ENCODE data around the gene DNAJC15. TPM values are rescaled to one million over a fixed set of nuclear protein-coding genes. Genes with fewer than 3 reads are reported as not detected.

The DNAJC15 gene
- total RNA-seq, 2 experiments from 2014 or later, result 2.2 TPM; not detected in 1

- TF ChIP-seq EZH2phosphoT487 (IDR thresholded peaks at IDR 0.05; ENCODE audit: borderline replicate concordance, low read depth, low read length) (no peak), CTCF (conservative IDR thresholded peaks at IDR 0.05; ENCODE audit: low read length) (no peak)
- H3K4me2 ChIP-seq (ENCODE audit: low read length), result peak overlapping the region; percentile 64; the same call in 1 of the 2 replicates
- CTCF ChIA-PET (ENCODE audit: unreplicated experiment), result no interaction called here
Measured at GRCh38 chr13:43046259-43046658, 22.9 kb downstream of the DNAJC15 start.

GRCh38 chr13:43054803-43055802 lies 31.7 kb downstream of the DNAJC15 start:
- no peaks in the 10 kb centered on the region for H3K36me3 ChIP-seq (ENCODE audit: insufficient read depth, low read length)
- peak; percentile 49 for DNase-seq (ENCODE audit: low spot score)
- ChIA-PET POLR2A (interaction anchor here (0.6 to 1.2 kb wide), 5 partner anchors 19 to 814 kb away, joined by 3 read pairs; no protein-coding TSS in a partner anchor), CTCF (ENCODE audit: unreplicated experiment) (no interaction called here)
- H3K4me1 ChIP-seq (ENCODE audit: insufficient read depth, low read length, poor library complexity, severe bottlenecking), result peaks cover 30% of the 10 kb centered on the region
- H4K20me1 ChIP-seq (ENCODE audit: insufficient read depth, low read length), result no peaks in the 10 kb centered on the region
- H3K4me3 ChIP-seq (ENCODE audit: low read depth, low read length, poor library complexity, severe bottlenecking), result peak overlapping the region; percentile 70
- BruUV-seq (replicated peaks), result no TSS peak
- intact Hi-C loops (cut with micrococcal nuclease; ENCODE audit: unreplicated experiment), result no loop called here
- H3K27ac ChIP-seq (ENCODE audit: low read depth, low read length, poor library complexity, severe bottlenecking), result peak overlapping the region; percentile 63
- H3K4me2 ChIP-seq (ENCODE audit: low read length), result peak overlapping the region; percentile 91
- peak overlapping the region; percentile 99 for H2AFZ ChIP-seq (ENCODE audit: low read length)
- TF ChIP-seq CTCF (conservative IDR thresholded peaks at IDR 0.05; ENCODE audit: low read length) (no peak), EZH2phosphoT487 (IDR thresholded peaks at IDR 0.05; ENCODE audit: borderline replicate concordance, low read depth, low read length) (no peak)
- H3K9me2 ChIP-seq (ENCODE audit: insufficient read depth, low read length), result no peaks in the 10 kb centered on the region
- H3K9me3 ChIP-seq (ENCODE audit: low read length), result 0 out of 2 replicates have a peak, but pooled peaks cover 10% of the 10 kb centered on the region
- no peaks in the 10 kb centered on the region for H3K79me2 ChIP-seq (ENCODE audit: insufficient read depth, low read depth, low read length)

More at GRCh38 chr13:43046259-43046658, 22.9 kb downstream of the DNAJC15 start:
- H3K4me1 ChIP-seq (ENCODE audit: insufficient read depth, low read length, poor library complexity, severe bottlenecking), result peaks cover 51% of the 10 kb centered on the region
- H3K9me3 ChIP-seq (ENCODE audit: low read length), result peaks cover 8% of the 10 kb centered on the region; the same call in 1 of the 2 replicates
- no TSS peak for BruUV-seq (replicated peaks)
- no peaks in the 10 kb centered on the region for H3K36me3 ChIP-seq (ENCODE audit: insufficient read depth, low read length)
- H3K9me2 ChIP-seq (ENCODE audit: insufficient read depth, low read length), result no peaks in the 10 kb centered on the region
- intact Hi-C loops (cut with micrococcal nuclease; ENCODE audit: unreplicated experiment), result no loop called here
- H4K20me1 ChIP-seq (ENCODE audit: insufficient read depth, low read length), result no peaks in the 10 kb centered on the region
- H3K4me3 ChIP-seq (ENCODE audit: low read depth, low read length, poor library complexity, severe bottlenecking), result no peak overlapping the region
- no peak overlapping the region for H3K27ac ChIP-seq (ENCODE audit: low read depth, low read length, poor library complexity, severe bottlenecking)
- no peak for DNase-seq (ENCODE audit: low spot score)
- peak overlapping the region; percentile 81; the same call in 1 of the 2 replicates for H2AFZ ChIP-seq (ENCODE audit: low read length)
- no peaks in the 10 kb centered on the region for H3K79me2 ChIP-seq (ENCODE audit: insufficient read depth, low read depth, low read length)
- POLR2A ChIA-PET, result no interaction called here
